HS-27A (cell line): ENCODE measurements around the gene SLC39A8.
"Not testable (repeated sequence)": the region's sequence is repeated elsewhere in the genome, so short reads cannot be mapped to it uniquely, and the experiment has no call there.

Experiments
- DNase-seq: peaks from one replicate; pipeline ENCODE4 v3.0.0-alpha.2; 2012; ENCODE audit warnings: low read depth, missing footprints

SLC39A8 gene

DNA sequence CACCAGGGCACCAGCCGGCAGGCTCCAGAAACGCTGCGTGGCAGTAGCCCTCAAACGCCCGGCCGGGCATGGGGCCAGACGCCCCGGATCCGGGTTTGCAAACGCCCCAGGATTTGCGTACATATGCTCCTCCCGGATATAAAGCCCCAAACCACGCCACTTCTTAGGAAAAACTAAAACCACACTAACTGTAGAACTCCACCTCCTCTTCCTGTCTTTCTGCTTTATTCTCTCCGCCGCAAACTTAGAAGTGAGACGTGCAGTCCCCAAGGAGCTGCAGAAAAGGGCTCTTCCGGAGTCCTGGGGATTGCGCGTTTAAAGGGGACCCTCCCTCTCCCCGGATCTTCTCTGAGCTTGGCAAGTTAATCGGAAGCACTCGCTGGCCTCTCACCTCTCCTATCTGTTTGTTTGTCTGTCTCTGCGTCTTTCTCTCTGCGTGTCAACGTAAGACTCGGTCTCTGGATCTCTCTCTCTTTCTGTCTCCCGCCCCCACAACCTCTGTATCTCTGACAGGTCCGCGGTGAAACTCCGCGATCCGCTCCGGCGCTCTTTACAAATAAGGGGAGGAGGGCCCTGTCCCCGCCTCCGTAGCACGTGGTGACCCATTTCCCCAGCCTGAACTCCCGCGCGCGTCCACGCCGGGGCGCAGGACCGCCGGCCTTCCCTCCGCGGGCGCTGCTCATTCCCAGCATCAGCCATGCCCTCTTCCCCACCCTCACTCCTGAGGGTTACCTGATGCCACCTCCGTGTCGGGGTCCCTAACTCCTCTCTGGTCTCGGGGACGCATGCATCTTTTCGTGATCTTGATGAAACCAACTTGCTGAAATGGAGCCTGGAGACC, at the start of gene SLC39A8:
TSS of gene SLC39A8 (minus strand) at position 529 of the 841 bp plus-strand sequence. CDS start 820 bp downstream, outside the sequence.
- peak; percentile 55 for DNase-seq

DNA sequence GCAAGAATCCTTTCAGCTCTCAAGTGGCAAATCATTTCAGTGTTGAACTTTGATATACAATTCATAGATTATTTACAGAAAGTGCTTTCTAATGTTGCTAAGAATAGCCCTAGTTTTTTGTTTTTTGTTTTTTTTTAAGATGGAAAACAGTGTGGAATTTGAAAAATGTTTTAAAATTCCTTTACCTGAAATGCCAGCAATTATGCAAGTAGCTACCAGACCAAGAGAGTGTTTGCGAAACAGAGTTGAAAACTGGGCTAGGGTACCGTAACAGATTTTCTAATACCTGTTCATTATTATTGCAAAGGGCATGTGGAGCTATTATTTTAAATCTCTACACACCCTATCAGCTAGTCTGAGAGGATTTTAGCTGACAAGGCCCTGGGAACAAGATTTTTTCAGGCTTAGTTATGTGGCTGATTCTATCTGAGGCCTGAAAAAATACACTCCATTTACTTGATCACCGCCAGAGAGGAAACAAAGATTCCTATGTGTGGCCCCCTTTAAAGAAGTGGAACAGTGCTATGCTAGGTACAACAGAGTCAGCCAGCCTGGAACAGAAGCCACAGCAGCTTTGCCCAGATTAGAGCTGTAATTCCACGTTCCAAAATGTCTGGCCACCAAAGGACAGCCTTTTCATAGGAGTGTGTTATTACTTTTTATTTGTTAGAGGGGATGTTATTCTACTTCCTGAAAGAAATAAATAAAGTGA, 46.9 kb upstream of the SLC39A8 start:
- DNase-seq, result no peak

DNA sequence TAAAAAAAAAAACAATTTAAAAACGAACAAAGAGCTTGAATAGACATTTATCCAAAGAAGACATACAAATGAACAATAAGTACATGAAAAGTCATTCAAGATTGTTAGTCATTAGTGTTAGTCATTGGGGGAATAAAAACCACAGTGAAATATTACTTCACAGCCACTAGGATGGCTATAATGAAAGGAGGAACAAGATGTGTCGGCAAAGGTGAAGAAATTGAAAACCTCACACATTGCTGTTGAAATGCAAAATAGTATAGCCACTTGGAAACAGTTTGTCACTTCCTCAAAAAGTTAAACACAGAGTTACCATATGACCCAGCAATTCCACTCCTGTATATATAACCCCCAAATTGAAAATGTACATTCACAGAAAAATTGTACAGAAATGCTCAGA, 45.2 kb upstream of the SLC39A8 start:
- no peak for DNase-seq

DNA sequence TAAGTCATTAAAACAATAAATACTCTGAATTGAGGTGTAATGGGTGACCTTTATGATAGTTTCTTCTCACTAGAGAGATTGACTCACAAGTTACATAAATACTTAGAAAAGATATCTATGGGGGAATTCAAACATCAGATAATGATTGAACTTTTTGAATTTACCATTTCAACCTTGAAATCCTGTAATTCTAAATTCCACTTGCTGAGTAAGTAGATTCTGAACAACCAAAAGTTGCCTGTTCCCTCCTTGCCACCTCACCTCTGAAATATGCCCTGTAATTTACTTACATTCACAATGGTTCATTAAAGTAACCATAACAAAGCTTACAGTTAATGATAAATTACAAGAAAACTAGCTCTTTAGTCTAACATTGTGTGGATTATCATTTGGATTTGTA, 43.3 kb upstream of the SLC39A8 start:
- no peak for DNase-seq

DNA sequence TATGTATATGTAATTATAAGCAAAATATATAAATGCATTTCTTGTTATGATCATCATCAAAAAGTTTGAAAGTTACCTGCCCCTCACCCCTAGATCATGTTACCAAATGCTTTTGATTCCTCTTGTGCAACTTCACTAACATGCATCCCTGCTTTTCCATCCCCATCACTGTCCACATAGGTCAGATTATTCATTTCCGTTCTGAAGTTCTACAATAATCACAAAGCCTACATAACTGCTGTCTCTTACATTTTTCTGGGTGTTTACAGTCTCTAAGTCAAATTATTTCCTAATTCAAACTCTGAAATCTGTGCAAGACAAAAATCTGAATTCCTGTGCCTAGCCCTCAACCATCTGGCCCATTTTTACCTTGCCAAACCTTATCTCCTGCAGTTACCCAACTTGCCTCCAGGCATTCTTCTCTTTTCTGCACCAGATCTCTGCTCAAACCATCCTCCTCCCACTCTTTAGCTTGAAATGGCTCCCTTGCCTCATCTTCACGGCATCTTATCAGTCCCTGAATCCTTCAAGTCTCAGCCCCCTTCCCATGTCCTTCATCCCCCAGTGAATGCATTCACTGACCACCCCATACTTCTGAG, 42.4 kb upstream of the SLC39A8 start:
- DNase-seq, result no peak

DNA sequence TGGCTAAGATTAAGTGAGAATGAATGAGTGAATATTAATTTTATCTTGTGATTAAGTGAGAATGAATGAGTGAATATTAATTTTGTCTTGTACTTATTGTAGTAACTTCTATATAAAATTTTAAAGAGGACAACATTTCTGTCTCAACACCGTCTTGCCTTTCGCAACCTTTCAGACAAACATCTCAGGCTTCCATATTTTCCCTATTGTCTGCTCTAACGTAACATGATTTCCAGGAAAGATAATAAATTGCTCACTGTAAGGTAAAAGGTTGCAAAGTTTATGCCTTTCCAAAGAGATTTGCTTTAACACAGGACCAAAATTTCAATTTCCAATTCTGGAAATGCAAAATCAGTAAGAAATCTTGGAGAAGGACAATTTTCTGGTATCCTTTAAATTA, 41.7 kb upstream of the SLC39A8 start:
- DNase-seq, result no peak

DNA sequence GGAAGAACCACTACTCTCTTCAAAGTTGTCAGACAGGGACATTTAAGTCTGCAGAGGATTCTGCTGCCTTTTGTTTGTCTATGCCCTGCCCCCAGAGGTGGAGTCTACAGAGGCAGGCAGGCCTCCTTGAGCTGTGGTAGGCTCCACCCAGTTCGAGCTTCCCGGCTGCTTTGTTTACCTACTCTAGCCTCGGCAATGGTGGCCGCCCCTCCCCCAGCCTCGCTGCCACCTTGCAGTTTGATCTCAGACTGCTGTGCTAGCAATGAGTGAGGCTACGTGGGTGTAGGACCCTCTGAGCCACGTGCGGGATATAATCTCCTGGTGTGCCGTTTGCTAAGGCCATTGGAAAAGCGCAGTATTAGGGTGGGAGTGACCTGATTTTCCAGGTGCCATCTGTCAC, 35.0 kb upstream of the SLC39A8 start:
- not testable (repeated sequence) for DNase-seq

DNA sequence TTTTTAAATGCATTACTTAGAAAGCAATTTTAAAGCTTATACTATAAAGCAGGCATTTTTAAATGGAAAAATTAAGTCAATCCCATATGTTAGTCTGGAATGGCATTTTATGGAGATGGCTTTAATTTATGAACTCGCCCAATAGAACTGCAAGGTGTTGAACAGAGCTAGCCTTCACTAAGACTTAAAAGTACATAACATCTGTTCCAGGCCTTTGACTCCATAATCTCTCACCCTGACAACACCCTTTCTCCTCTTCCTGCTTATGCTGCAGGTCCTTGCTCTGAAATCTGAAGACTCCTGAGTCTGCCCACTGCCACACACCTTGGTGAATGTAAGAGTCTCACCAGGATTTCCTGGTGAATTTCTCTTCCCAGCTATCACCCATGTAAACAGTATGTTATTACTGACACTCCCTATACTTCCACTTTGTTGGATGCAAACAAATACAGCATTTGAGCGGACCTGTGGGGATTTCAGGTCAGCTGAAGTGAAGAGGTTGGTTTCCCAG, 17.7 kb upstream of the SLC39A8 start:
- DNase-seq, result no peak

DNA sequence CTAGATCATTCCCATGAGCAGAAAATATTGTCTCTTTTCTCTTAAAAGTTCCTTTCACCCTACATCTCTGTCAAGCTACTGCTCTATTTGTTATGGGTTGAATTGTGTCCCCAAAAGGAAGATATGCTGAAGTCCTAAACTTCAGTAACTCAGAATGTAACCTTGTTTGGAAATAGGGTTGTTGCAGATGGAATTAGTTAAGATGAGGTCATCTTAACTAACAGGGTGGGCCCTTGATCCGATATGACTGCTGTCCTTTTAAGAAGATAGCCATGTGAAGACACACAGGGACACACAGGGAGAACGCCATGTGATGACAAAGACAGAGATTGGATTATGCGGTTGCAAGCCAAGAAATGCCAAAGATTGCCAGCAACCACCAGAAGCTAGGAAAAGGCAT, 12.8 kb upstream of the SLC39A8 start:
- no peak for DNase-seq

DNA sequence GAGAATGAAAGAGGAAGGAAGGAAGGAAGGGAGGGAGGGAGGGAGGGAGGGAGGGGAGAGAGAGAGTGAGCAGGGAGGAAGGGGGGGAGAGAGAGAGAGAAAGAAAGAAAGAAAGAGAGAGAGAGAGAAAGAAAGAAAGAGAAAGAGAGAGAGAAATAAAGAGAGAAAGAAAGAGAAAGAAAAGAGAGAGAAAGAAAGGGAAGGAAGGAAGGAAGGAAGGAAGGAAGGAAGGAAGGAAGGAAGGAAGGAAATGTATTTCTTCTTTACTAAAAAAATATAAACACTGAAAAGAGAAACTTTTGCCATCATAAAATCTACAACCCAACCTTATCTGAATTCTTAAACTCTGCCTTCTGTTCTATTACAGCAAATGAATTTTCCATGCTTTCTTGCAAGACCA, 12.4 kb upstream of the SLC39A8 start:
- not testable (repeated sequence) for DNase-seq

DNA sequence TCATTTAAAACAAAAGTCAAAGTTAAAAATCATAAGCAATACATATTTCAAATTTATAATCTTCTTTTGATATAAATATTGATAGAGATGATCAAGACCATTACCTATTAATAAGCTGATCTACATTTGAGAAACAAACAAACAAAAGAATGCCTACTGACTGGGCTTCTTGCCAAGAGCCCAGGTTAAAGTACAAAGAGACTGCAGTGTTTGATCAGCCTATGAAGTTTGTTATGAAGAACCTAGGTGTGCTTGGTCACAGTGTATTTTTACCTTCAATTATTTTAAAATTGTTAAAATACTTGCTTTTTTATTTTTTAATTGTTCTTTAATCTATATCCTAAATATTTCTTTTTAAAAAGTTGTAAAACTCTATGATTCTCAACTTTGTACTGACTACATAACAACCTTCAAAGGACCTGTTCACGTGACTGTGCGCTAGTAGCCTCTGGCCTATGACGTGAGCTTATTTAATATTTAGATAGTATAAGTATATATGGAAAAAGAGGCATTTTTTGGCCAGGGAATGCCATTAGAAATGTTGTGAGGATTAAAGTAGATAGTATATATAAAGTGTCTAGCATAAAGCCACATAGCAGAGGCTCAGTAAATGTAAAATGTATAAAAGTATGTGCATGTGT, 11.4 kb upstream of the SLC39A8 start:
- no peak for DNase-seq

DNA sequence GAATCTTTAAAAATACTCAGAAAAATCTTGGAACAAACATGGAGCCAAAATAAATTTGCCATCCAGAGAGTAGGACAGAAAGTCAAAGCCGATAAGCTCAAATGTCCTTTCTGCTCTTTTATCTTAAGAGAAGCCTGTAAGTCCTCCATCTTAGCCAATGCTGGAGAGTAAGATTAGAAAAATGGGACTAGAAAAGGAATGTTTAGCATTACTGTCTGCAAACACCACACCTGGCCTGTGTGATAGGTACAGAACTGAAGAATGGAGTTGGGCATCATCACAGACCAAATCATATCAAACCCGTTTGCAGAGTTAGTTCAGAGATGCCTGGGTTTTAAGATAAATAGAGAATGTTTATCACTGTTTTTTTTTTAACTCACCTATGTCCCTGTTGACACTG, 10.5 kb upstream of the SLC39A8 start:
- DNase-seq, result no peak

DNA sequence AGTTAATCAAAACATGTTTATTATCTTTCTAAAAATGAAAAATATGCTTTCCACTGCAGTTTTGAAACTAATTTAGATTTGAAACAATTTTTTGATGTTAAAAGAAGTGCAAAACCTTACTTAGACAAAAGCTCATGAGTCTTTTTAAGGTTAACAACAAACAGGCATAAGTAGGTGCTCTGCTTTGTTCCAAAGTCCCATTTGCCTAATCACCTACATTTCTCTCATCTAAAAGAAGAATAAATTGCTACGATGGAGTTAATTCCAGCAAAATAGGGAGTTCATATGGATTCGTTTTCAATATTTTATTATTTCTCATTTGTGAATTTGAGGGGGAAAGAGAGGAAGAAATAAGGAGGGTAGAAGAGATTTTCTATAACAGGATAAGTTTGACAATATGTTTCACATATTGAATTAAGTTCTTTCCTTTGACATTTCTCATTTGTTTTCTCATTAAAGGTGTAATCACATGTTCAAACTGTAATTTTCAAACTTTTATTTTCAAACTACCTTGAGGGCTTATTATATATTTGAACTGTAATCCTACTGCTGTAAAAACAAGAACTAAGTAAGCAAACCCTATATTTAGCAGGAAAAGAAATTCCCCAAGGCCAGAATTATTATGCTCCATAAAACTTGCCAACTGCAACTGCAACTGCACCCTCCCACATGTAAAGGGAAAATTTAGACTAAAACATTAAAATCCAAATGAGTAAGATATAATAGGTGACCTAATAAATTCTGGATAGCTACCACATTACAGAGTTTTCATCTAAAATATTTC, 9.6 kb upstream of the SLC39A8 start:
- DNase-seq, result no peak

DNA sequence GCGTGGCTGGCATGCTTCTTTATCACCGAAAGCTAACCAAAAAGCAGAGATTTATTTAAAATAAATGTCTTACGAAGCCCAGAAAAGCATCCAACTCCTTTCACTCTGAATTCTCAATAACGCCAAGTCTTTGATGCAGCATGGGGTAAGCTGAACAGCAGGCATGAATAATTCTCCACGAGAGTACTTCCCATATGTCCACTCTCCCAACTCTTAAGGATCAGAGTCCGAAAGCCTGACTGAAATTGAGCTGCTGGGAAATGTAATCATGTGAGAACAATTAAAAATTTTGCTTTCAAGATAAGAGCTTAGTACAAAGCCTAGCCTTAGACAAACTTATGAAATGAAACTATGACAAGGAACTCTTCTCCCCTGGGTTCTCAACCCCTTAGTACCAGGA, 7.5 kb upstream of the SLC39A8 start:
- no peak for DNase-seq

DNA sequence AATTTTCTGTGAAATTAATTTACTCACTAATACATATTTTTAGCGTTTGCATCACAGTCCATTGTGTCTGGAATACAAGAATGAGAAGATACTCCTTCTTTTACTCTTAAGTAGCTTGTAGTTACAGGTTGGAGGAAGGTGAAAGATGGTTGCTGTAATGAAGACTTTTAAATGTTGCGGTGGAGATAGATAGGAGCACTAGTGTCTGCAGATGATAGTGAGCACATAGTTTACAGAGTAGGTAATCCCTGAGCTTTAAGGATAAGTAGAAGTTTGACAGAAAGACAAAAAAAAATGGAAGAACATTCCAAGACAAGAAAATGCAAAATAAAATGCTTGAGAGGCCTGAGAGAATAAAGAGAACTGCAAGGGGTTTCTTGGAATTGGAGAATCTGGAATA, 5.4 kb upstream of the SLC39A8 start:
- no peak for DNase-seq

DNA sequence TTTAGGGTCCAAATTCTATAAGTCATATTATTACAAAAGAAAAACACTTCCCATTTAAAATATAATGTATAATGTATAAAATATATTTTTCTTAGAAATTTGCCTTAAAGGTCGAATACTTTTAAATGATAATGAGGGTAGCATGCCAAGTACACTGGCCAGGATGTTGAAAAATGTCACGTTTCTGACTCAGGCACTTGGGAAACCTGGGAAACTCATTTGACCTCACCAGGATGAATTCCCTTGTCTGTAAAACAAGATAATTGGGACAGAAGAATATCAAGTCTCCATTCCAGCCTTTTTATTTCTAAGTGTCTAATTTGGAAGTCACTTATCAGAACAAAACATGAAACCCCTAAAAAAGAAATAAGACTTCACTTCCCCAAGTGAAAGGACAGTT, 3.4 kb upstream of the SLC39A8 start:
- DNase-seq, result no peak

DNA sequence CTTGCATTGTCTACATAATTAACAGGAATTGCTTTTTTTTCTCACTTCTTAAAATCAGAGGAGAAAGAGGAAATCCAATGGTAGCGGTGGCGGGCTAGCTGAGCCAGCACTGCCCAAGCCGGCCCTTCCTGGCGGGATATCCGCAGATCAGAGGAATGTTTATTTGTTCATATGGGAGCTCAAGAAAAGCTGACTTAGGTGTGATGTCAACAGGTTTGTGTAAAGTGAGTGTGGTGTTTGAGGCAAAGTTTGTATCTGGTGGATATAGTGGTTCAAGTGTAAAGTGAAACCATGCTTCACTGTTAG, 466 bp upstream of the SLC39A8 start:
- no peak for DNase-seq

DNA sequence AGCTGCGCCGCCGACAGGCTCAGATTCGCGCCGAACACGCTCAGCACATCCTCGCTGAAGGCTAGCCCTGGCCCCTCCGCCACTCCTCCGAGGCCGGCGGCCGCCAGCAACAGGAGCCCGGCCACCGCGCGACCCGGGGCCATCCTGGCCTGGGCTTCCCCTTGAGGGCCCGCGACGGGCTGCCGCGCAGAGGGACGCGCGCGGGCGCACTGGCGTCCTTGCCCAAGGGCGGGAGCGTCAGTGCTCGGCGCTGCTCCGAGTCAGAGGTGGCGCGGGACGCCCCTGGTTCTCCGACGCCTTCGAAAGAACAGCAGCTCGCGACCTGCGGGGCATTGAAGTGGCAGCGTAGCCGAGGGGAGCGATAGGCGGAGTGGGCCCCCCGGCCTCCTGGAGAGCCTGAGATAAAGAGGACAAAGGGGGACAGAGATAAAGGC, 745 bp downstream of the SLC39A8 start:
- peak; percentile 47 for DNase-seq

DNA sequence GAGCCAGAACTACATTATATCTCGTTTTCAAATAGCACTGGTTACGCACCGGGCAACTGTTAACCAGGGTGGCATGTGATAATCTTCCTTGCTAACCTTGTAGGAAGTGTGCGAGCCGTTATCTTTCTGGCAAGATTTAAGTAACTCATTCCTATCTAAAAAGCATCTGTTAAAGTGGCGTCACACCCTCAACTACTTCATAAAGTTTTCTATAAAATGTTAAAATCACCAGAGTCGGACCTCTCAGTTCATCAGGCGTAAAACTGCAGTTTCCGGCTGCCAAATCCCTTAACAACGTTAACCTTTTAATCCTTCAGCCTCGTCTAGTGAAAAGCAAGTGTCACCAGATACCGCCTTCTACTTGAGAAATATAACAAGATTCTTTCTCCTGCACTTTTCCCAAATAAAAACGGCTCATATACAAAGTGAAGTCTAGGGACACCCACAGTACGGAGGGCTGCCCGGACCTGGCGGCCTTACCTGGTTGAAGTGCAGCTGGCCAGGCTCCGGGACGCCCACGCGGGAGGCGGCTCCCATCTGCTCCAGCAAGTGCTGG, 1.2 kb downstream of the SLC39A8 start:
- peak; percentile 19 for DNase-seq

DNA sequence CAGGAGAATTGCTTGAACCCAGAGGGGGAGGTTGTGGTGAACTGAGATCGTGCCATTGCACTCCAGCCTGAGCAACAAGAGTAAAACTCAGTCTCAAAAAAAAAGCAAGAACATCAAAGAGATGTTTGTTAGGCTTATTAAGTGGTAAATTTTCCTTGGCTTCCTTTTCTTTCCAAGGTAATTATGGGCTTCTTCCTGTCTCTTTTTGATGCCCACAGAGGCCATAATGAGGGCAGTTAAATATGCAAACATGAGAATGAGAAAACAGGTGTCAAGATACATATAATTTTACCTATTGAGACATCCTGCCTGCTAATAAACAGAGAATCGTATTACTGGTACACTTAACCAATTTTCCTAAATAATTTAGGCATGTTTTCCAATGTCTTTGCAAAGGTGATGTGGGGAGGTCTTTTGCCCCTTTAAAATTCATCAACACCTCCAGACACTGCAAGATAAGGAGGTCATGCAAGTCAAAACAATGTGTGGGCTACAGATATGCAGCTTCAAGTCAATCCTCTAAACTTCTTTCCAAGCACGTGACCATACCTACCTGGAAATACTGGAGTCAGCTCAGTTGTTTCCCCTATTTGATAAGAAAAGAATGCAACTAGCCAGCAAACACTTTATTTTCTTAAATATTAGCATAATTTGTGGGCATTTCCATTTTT, 2.7 kb downstream of the SLC39A8 start:
- no peak for DNase-seq

DNA sequence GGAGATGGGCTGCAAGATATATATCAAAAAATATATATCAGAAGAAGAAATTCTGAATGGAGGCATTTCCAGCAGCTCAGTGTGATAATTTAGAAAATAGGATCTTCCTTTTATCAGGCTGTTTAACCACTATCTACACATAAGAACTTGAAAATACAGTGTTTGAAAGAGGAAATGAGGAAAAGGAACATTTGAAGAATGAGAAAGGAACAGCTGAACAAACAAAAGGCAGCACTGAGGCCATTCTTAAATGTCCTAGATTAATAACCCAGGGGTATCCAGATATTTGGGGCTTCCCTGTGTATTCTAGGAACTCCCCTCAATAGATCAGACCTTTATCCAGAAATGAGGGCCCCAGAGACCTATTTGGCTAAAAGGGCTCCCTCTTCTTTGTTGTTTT, 4.1 kb downstream of the SLC39A8 start:
- no peak for DNase-seq
